Measurements from ENCODE around the gene LAMB4. TPM values are rescaled to one million over a fixed set of nuclear protein-coding genes. Genes with fewer than 3 reads are reported as not detected.

The LAMB4 gene
- polyA plus RNA-seq, 2 of the 4 experiments (the other 2 are of a cell fraction), result 0.13 to 0.19 TPM

- DNase-seq (ENCODE audit: low read depth in 1 of 2, low spot score in 1 of 2), result no peak
- POLR2A ChIA-PET, result no interaction called here
- Histone ChIP-seq H3K4me3 (no peak overlapping the region), H3K9me3 (no peaks in the 10 kb centered on the region), H3K4me2 (no peak overlapping the region; the same call in 2 of the 3 replicates), H3K4me1 (peaks cover 22% of the 10 kb centered on the region), H3K27ac (no peak overlapping the region)
- CTCF ChIA-PET, result interaction anchor here (0.9 to 2.4 kb wide), 3 partner anchors 12 to 339 kb away, joined by 3 to 9 read pairs (median 6); no protein-coding TSS in a partner anchor
- no peak for FAIRE-seq
- no peak for TF ChIP-seq MAX (IDR thresholded peaks at IDR 0.05)
- no peak for TF ChIP-seq ZFP36 (IDR thresholded peaks at IDR 0.05; ENCODE audit: borderline replicate concordance, partially characterized antibody)
- TF ChIP-seq ZNF302 (CRISPR knock-in tag; IDR thresholded peaks at IDR 0.05), result no peak
- 96% methylated on average over 4 of the region's 4 CpGs for WGBS (ENCODE audit: missing lambda C conversion rate)
- no peak; a peak in 1 of 6 replicates for ATAC-seq
Observed at GRCh38 chr7:108157606-108158335, 27.6 kb upstream of the LAMB4 start.

- WGBS (ENCODE audit: missing lambda C conversion rate), result 92% methylated on average over 3 of the region's 3 CpGs
- Histone ChIP-seq H3K4me1 (peaks cover 25% of the 10 kb centered on the region), H3K4me3 (no peak overlapping the region), H3K9me3 (no peaks in the 10 kb centered on the region), H3K4me2 (no peak overlapping the region), H3K27ac (no peak overlapping the region)
- ChIA-PET CTCF (interaction anchor here (1.0 to 2.4 kb wide), 3 partner anchors 11 to 340 kb away, joined by 3 to 9 read pairs (median 6); no protein-coding TSS in a partner anchor), POLR2A (no interaction called here)
- FAIRE-seq, result no peak
- TF ChIP-seq PBX3 (IDR thresholded peaks at IDR 0.05), result no peak
- no peak for TF ChIP-seq SREBF2 (IDR thresholded peaks at IDR 0.05)
- TF ChIP-seq TP53 (CRISPR knock-in tag; IDR thresholded peaks at IDR 0.05), result no peak
- no peak for TF ChIP-seq MAX (IDR thresholded peaks at IDR 0.05)
- TF ChIP-seq BHLHE40 (IDR thresholded peaks at IDR 0.05; ENCODE audit: low read depth, low read length), result no peak
- no peak for TF ChIP-seq RAD21 (conservative IDR thresholded peaks at IDR 0.05 in 1 of 2, IDR thresholded peaks at IDR 0.05 in 1 of 2)
- DNase-seq (ENCODE audit: low read depth in 1 of 2, low spot score in 1 of 2), result no peak
- ATAC-seq, result no peak
Observed at GRCh38 chr7:108156897-108157605, 26.9 kb upstream of the LAMB4 start.

DNA sequence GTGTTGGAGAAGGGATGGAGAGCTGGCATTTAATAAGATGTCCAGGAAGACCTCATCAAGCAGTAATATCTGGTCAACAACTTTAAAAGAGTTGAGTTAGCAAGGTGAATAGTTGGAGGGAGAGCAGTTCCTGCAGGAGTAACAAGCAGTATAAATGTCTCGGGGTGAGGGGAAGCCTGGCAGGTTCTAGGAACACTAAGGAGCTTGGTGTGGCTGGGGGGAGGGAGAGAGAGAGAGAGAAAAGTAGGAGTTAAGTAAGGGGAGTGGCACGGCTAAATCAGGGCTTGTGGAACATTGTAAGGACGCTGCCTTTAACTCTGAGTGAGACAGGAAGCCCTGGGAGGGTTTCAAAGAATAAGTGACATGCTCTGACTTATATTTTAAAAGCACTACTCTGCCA, 22.0 kb upstream of the LAMB4 start:
- Histone ChIP-seq H3K4me2 (no peak overlapping the region), H3K4me3 (no peak overlapping the region), H3K9me3 (no peaks in the 10 kb centered on the region), H3K27ac (no peak overlapping the region), H3K4me1 (peaks cover 9% of the 10 kb centered on the region; the same call in 1 of the 3 replicates)
- ATAC-seq (peak in 1 of 2 experiments; percentile 24; a peak in 2 of 6 replicates), FAIRE-seq (no peak), DNase-seq (ENCODE audit: low read depth in 1 of 2, low spot score in 1 of 2) (no peak)
- WGBS (ENCODE audit: missing lambda C conversion rate), result 79% methylated on average over 3 of the region's 3 CpGs
- ChIA-PET POLR2A (no interaction called here), CTCF (interaction anchor here (0.6 to 1.2 kb wide), 2 partner anchors 38 to 277 kb away, joined by 3 read pairs; no protein-coding TSS in a partner anchor)
- no peak for TF ChIP-seq POLR2A (IDR thresholded peaks at IDR 0.05; ENCODE audit: low read length)
- TF ChIP-seq RARB (CRISPR knock-in tag; IDR thresholded peaks at IDR 0.05), result no peak
- TF ChIP-seq KDM1A (IDR thresholded peaks at IDR 0.05; ENCODE audit: low read depth), result no peak
- no peak for TF ChIP-seq TP53 (CRISPR knock-in tag; IDR thresholded peaks at IDR 0.05)
- TF ChIP-seq, protein P1, sequence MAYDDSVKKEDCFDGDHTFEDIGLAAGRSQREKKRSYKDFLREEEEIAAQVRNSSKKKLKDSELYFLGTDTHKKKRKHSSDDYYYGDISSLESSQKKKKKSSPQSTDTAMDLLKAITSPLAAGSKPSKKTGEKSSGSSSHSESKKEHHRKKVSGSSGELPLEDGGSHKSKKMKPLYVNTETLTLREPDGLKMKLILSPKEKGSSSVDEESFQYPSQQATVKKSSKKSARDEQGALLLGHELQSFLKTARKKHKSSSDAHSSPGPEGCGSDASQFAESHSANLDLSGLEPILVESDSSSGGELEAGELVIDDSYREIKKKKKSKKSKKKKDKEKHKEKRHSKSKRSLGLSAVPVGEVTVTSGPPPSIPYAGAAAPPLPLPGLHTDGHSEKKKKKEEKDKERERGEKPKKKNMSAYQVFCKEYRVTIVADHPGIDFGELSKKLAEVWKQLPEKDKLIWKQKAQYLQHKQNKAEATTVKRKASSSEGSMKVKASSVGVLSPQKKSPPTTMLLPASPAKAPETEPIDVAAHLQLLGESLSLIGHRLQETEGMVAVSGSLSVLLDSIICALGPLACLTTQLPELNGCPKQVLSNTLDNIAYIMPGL (CRISPR knock-in tag; IDR thresholded peaks at IDR 0.05; ENCODE audit: borderline replicate concordance), result no peak
- no peak for TF ChIP-seq MAZ (IDR thresholded peaks at IDR 0.05; ENCODE audit: borderline replicate concordance, low read depth, low read length)
- no peak for TF ChIP-seq CBX2 (IDR thresholded peaks at IDR 0.05; ENCODE audit: borderline replicate concordance, low read depth)
- TF ChIP-seq, protein P2, sequence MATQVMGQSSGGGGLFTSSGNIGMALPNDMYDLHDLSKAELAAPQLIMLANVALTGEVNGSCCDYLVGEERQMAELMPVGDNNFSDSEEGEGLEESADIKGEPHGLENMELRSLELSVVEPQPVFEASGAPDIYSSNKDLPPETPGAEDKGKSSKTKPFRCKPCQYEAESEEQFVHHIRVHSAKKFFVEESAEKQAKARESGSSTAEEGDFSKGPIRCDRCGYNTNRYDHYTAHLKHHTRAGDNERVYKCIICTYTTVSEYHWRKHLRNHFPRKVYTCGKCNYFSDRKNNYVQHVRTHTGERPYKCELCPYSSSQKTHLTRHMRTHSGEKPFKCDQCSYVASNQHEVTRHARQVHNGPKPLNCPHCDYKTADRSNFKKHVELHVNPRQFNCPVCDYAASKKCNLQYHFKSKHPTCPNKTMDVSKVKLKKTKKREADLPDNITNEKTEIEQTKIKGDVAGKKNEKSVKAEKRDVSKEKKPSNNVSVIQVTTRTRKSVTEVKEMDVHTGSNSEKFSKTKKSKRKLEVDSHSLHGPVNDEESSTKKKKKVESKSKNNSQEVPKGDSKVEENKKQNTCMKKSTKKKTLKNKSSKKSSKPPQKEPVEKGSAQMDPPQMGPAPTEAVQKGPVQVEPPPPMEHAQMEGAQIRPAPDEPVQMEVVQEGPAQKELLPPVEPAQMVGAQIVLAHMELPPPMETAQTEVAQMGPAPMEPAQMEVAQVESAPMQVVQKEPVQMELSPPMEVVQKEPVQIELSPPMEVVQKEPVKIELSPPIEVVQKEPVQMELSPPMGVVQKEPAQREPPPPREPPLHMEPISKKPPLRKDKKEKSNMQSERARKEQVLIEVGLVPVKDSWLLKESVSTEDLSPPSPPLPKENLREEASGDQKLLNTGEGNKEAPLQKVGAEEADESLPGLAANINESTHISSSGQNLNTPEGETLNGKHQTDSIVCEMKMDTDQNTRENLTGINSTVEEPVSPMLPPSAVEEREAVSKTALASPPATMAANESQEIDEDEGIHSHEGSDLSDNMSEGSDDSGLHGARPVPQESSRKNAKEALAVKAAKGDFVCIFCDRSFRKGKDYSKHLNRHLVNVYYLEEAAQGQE (IDR thresholded peaks at IDR 0.05), result no peak
- TF ChIP-seq ZNF302 (CRISPR knock-in tag; IDR thresholded peaks at IDR 0.05), result no peak
- TF ChIP-seq NPAS2 (CRISPR knock-in tag; IDR thresholded peaks at IDR 0.05; ENCODE audit: borderline replicate concordance), result no peak
- TF ChIP-seq MAX (IDR thresholded peaks at IDR 0.05), result no peak
- TF ChIP-seq TFCP2L1 (CRISPR knock-in tag; IDR thresholded peaks at IDR 0.05), result no peak
- no peak for TF ChIP-seq FOXS1 (CRISPR knock-in tag; IDR thresholded peaks at IDR 0.05)
- no peak for TF ChIP-seq EP300 (IDR thresholded peaks at IDR 0.05)
- no peak for TF ChIP-seq EHF (CRISPR knock-in tag; IDR thresholded peaks at IDR 0.05)
- no peak for TF ChIP-seq HEYL (CRISPR knock-in tag; IDR thresholded peaks at IDR 0.05)

All from A549 (cell line).